H9 (cell line): Measurements from ENCODE around the gene ZFYVE27. TPM values are rescaled to one million over a fixed set of nuclear protein-coding genes. Genes with fewer than 3 reads are reported as not detected.

ENCODE experiments used
- DNase-seq: peaks from one replicate; pipeline ENCODE4 v3.0.0-alpha.2; 2017
- H2AFZ ChIP-seq: one replicate; pipeline ENCODE4 v1.6.1; 2013; ENCODE audit warnings: mild to moderate bottlenecking, low read length, control low read depth, moderate library complexity
- H2AK5ac ChIP-seq: 2 replicates; pipeline ENCODE4 v1.6.1; 2013; ENCODE audit warnings: low read length, control low read depth, mixed read lengths; ENCODE audit not compliant: insufficient read length
- H2BK120ac ChIP-seq: one replicate; pipeline ENCODE4 v1.6.1; 2013; ENCODE audit warnings: low read depth, mild to moderate bottlenecking, low read length, control low read depth, inconsistent platforms; ENCODE audit not compliant: poor library complexity, severe bottlenecking
- H2BK12ac ChIP-seq: 2 replicates; pipeline ENCODE4 v1.6.1; 2013; ENCODE audit warnings: low read length, control low read depth, mixed read lengths, low read depth; ENCODE audit not compliant: insufficient read length
- H2BK15ac ChIP-seq: 2 replicates; pipeline ENCODE4 v1.6.1; 2013; ENCODE audit warnings: low read depth, low read length, control low read depth
- H2BK20ac ChIP-seq: one replicate; pipeline ENCODE4 v1.6.1; 2013; ENCODE audit warnings: low read depth, mild to moderate bottlenecking, low read length, control low read depth, inconsistent platforms; ENCODE audit not compliant: poor library complexity, severe bottlenecking
- H2BK5ac ChIP-seq: 2 replicates; pipeline ENCODE4 v1.6.1; 2013; ENCODE audit warnings: low read length, control low read depth, mixed read lengths; ENCODE audit not compliant: insufficient read length
- H3K14ac ChIP-seq: 2 replicates; pipeline ENCODE4 v1.6.1; 2013; ENCODE audit warnings: low read length, control low read depth; ENCODE audit not compliant: insufficient read depth
- H3K18ac ChIP-seq: 2 replicates; pipeline ENCODE4 v1.6.1; 2013; ENCODE audit warnings: low read depth, mild to moderate bottlenecking, mixed read lengths, low read length, control low read depth; ENCODE audit not compliant: insufficient read length
- H3K23ac ChIP-seq: 2 replicates; pipeline ENCODE4 v1.6.1; 2013; ENCODE audit warnings: low read length, control low read depth, mixed read lengths, low read depth; ENCODE audit not compliant: insufficient read length
- H3K23me2 ChIP-seq: 2 replicates; pipeline ENCODE4 v1.6.1; 2013; ENCODE audit warnings: low read depth, mild to moderate bottlenecking, mixed read lengths, low read length, control low read depth; ENCODE audit not compliant: insufficient read length, poor library complexity, severe bottlenecking
- H3K27ac ChIP-seq: 2 replicates; pipeline ENCODE4 v1.5.1; 2013; ENCODE audit warnings: low read length, control low read depth, mixed read lengths, low read depth; ENCODE audit not compliant: insufficient read length
- H3K27me3 ChIP-seq: 2 replicates; pipeline ENCODE4 v1.6.1; 2013; ENCODE audit warnings: low read length, control low read depth, inconsistent platforms; ENCODE audit not compliant: insufficient read depth
- H3K4ac ChIP-seq: 2 replicates; pipeline ENCODE4 v1.6.1; 2013; ENCODE audit warnings: low read depth, mild to moderate bottlenecking, control low read depth, inconsistent platforms, low read length, moderate library complexity
- H3K4me1 ChIP-seq: 2 replicates; pipeline ENCODE4 v1.6.1; 2013; ENCODE audit warnings: low read length, control low read depth, inconsistent platforms; ENCODE audit not compliant: insufficient read depth
- H3K4me2 ChIP-seq: 2 replicates; pipeline ENCODE4 v1.6.1; 2013; ENCODE audit warnings: low read length, control low read depth, mixed read lengths; ENCODE audit not compliant: insufficient read length, insufficient read depth
- H3K56ac ChIP-seq: 2 replicates; pipeline ENCODE4 v1.6.1; 2013; ENCODE audit warnings: low read depth, mild to moderate bottlenecking, mixed read lengths, low read length, control low read depth; ENCODE audit not compliant: insufficient read length
- H3K79me1 ChIP-seq: 2 replicates; pipeline ENCODE4 v1.6.1; 2013; ENCODE audit warnings: low read depth, mild to moderate bottlenecking, moderate library complexity, low read length, control low read depth, inconsistent platforms; ENCODE audit not compliant: insufficient read depth, poor library complexity, severe bottlenecking
- H3K79me2 ChIP-seq: 2 replicates; pipeline ENCODE4 v1.6.1; 2013; ENCODE audit warnings: low read length, control low read depth, inconsistent platforms; ENCODE audit not compliant: insufficient read depth
- H3K9ac ChIP-seq: 2 replicates; pipeline ENCODE4 v1.6.1; 2013; ENCODE audit warnings: low read length, control low read depth, mixed read lengths; ENCODE audit not compliant: insufficient read length; ENCODE audit errors: extremely low read depth
- H3K9me3 ChIP-seq: one replicate; pipeline ENCODE4 v1.6.1; 2013; ENCODE audit warnings: low read depth, low read length, inconsistent platforms; ENCODE audit not compliant: control insufficient read depth
- H3T11ph ChIP-seq: one replicate; pipeline ENCODE4 v1.6.1; 2013; ENCODE audit warnings: mild to moderate bottlenecking, low read length, control low read depth, inconsistent platforms
- H4K20me1 ChIP-seq: one replicate; pipeline ENCODE4 v1.6.1; 2013; ENCODE audit not compliant: control insufficient read depth, insufficient read length, insufficient read depth
- H4K5ac ChIP-seq: 2 replicates; pipeline ENCODE4 v1.6.1; 2013; ENCODE audit warnings: low read depth, mild to moderate bottlenecking, mixed read lengths, low read length, control low read depth; ENCODE audit not compliant: insufficient read length
- H4K8ac ChIP-seq: replicated peaks from 2 replicates; pipeline ENCODE4 v1.6.1; 2013; ENCODE audit warnings: low read length, control low read depth, mixed read lengths, low read depth; ENCODE audit not compliant: insufficient read length
- H4K91ac ChIP-seq: 2 replicates; pipeline ENCODE4 v1.6.1; 2013; ENCODE audit warnings: low read depth, mild to moderate bottlenecking, moderate library complexity, mixed read lengths, low read length, control low read depth; ENCODE audit not compliant: insufficient read length
- H3K27ac Mint-ChIP-seq, 3 experiments: 2 replicates in 2 of 3; 3 replicates in 1 of 3; pipeline ENCODE4 v1.8.0; 2020 to 2021; ENCODE audit warnings: mixed read lengths in 3 of 3, mild to moderate bottlenecking in 1 of 3, moderate library complexity in 1 of 3
- H3K27me3 Mint-ChIP-seq: 2 replicates; pipeline ENCODE4 v1.8.0; 2021; ENCODE audit warnings: low read depth, mild to moderate bottlenecking, moderate library complexity, mixed read lengths
- H3K36me3 Mint-ChIP-seq, 3 experiments: 2 replicates in 2 of 3; 3 replicates in 1 of 3; pipeline ENCODE4 v1.8.0; 2020 to 2021; ENCODE audit warnings: low read depth in 3 of 3, mixed read lengths in 3 of 3; ENCODE audit not compliant: insufficient read depth in 1 of 3
- H3K4me1 Mint-ChIP-seq, 2 experiments: 2 replicates each; pipeline ENCODE4 v1.8.0; 2020; ENCODE audit warnings: mixed read lengths in 2 of 2
- H3K4me3 Mint-ChIP-seq, 2 experiments: 2 replicates in 1 of 2; 3 replicates in 1 of 2; pipeline ENCODE4 v1.8.0; 2020 to 2021; ENCODE audit warnings: mild to moderate bottlenecking in 2 of 2, mixed read lengths in 2 of 2, moderate library complexity in 1 of 2
- H3K9me3 Mint-ChIP-seq, 2 experiments: 2 replicates in 1 of 2; 3 replicates in 1 of 2; pipeline ENCODE4 v1.8.0; 2020; ENCODE audit warnings: mild to moderate bottlenecking in 2 of 2, mixed read lengths in 2 of 2, moderate library complexity in 1 of 2
- CTCF ChIP-seq: fragments of 200-600 bp; sonication (generic); conservative IDR thresholded peaks from 3 replicates; pipeline ENCODE4 v1.8.0; 2021; ENCODE audit warnings: antibody characterized with exemption, mild to moderate bottlenecking
- WGBS: extraction: QIAGEN DNeasy Blood & Tissue Kit; methylation state at CpG from one replicate; pipeline ENCODE4 v1.1.7; 2013; ENCODE audit warnings: missing lambda C conversion rate, low lambda C conversion rate, mixed read lengths; ENCODE audit not compliant: insufficient read length; ENCODE audit errors: extremely low coverage; 5-methylcytosine and 5-hydroxymethylcytosine counted together
- total RNA-seq: library from RNA; stranded (reverse); gene quantifications from 2 replicates; pipeline ENCODE4 v1.2.1, GENCODE V29; 2021

Gene ZFYVE27
- total RNA-seq, 1 experiment from 2014 or later: 33.2 TPM

- H3K36me3 Mint-ChIP-seq: no peaks in the 10 kb centered on the region
These were observed 43.0 kb downstream of the ZFYVE27 start for GRCh38 chr10:97779975-97780374.

More at GRCh38 chr10:97779975-97780374, 43.0 kb downstream of the ZFYVE27 start:
- Mint-ChIP-seq H3K4me3 (no peak overlapping the region), H3K4me1 (peaks cover 23 to 38% of the 10 kb centered on the region in 2 experiments), H3K27me3 (peaks cover 7% of the 10 kb centered on the region), H3K27ac (no peak overlapping the region), H3K9me3 (no peaks in the 10 kb centered on the region)
- Histone ChIP-seq H3K56ac (no peak overlapping the region), H3K9me3 (no peaks in the 10 kb centered on the region), H3K79me1 (no peaks in the 10 kb centered on the region), H3K23ac (no peak overlapping the region), H3K27me3 (no peaks in the 10 kb centered on the region), H3K18ac (no peak overlapping the region), H2BK20ac (no peak overlapping the region), H3K14ac (no peak overlapping the region), H3K23me2 (no peaks in the 10 kb centered on the region), H2AK5ac (no peak overlapping the region), H2AFZ (no peak overlapping the region), H3K79me2 (no peaks in the 10 kb centered on the region), H2BK5ac (no peak overlapping the region), H3K4ac (no peak overlapping the region), H4K5ac (no peak overlapping the region), H3K9ac (no peak overlapping the region), H2BK12ac (no peak overlapping the region), H3T11ph (no peak overlapping the region), H3K4me2 (no peak overlapping the region), H4K91ac (no peak overlapping the region), H4K8ac (no peak overlapping the region), H3K4me1 (peaks cover 1% of the 10 kb centered on the region; the same call in 1 of the 2 replicates), H3K27ac (no peak overlapping the region), H2BK120ac (no peak overlapping the region), H4K20me1 (no peaks in the 10 kb centered on the region), H2BK15ac (no peak overlapping the region)
- no CpG with 5 or more reads among the region's 3 CpGs for WGBS
- no peak for DNase-seq
- no peak for TF ChIP-seq CTCF
